HG03045 (cell line): ENCODE data around the gene ZSCAN32.

ENCODE experiments used
- ATAC-seq: cut with Tn5 transposase; IDR thresholded peaks from one replicate; pipeline ENCODE4 v1.9.1; 2021; ENCODE audit warnings: mild to moderate bottlenecking, moderate library complexity; ENCODE audit not compliant: unreplicated experiment

Gene ZSCAN32

GRCh38 chr16:3400779-3401688, at the start of gene ZSCAN32, which contains the start of gene ZNF174:
ZSCAN32 (minus strand) TSS chr16:3401004; CDS start chr16:3397557, 3,447 bp downstream.
ZNF174 (plus strand) TSS chr16:3401215; CDS start chr16:3402005, 790 bp downstream.
- peak; percentile 98 for ATAC-seq

- peak; percentile 26 for ATAC-seq
Observed at GRCh38 chr16:3444032-3444388, 43.2 kb upstream of the ZSCAN32 start.

- ATAC-seq, result peak; percentile 90
Observed at GRCh38 chr16:3443108-3444031, 42.6 kb upstream of the ZSCAN32 start, which contains the start of the genes NAA60 and ZNF597. NAA60 (plus strand) TSS chr16:3443680; CDS start chr16:3476228, 32,548 bp downstream. ZNF597 (minus strand) TSS chr16:3443504; CDS start chr16:3443153, 351 bp downstream.

- ATAC-seq, result no peak
Observed at GRCh38 chr16:3439637-3440036, 38.8 kb upstream of the ZSCAN32 start.

GRCh38 chr16:3434373-3434772, 33.6 kb upstream of the ZSCAN32 start:
- ATAC-seq, result no peak

- ATAC-seq, result no peak
Observed at GRCh38 chr16:3431779-3432219, 31.0 kb upstream of the ZSCAN32 start.

GRCh38 chr16:3413730-3414379, 13.1 kb upstream of the ZSCAN32 start:
- ATAC-seq, result no peak

GRCh38 chr16:3408561-3409197, 7.9 kb upstream of the ZSCAN32 start:
- ATAC-seq, result no peak

- no peak for ATAC-seq
Observed at GRCh38 chr16:3401719-3402397, 1.1 kb upstream of the ZSCAN32 start.

GRCh38 chr16:3400446-3400778, 392 bp downstream of the ZSCAN32 start:
- no peak for ATAC-seq

GRCh38 chr16:3389663-3390338, 11.0 kb downstream of the ZSCAN32 start:
- no peak for ATAC-seq

GRCh38 chr16:3388325-3388724, 12.5 kb downstream of the ZSCAN32 start:
- no peak for ATAC-seq

GRCh38 chr16:3383045-3383448, 17.8 kb downstream of the ZSCAN32 start:
- no peak for ATAC-seq

- no peak for ATAC-seq
Observed at GRCh38 chr16:3377917-3378316, 22.9 kb downstream of the ZSCAN32 start.

GRCh38 chr16:3375680-3376079, 25.1 kb downstream of the ZSCAN32 start:
- no peak for ATAC-seq

- ATAC-seq, result no peak
Observed at GRCh38 chr16:3369073-3369472, 31.7 kb downstream of the ZSCAN32 start.

GRCh38 chr16:3364774-3365427, 35.9 kb downstream of the ZSCAN32 start:
- no peak for ATAC-seq

GRCh38 chr16:3363793-3364192, 37.0 kb downstream of the ZSCAN32 start:
- no peak for ATAC-seq

GRCh38 chr16:3362931-3363330, 37.9 kb downstream of the ZSCAN32 start:
- ATAC-seq, result no peak
